HG02884 (cell line): ENCODE measurements around the gene ZNF790.

Experiments
- ATAC-seq: cut with Tn5 transposase; IDR thresholded peaks from one replicate; pipeline ENCODE4 v1.9.1; 2021; ENCODE audit warnings: mild to moderate bottlenecking, moderate library complexity; ENCODE audit not compliant: unreplicated experiment

ZNF790 gene

GRCh38 chr19:36772311-36773222 lies 65.6 kb downstream of the ZNF790 start, which contains the start of gene ZNF850:
TSS of gene ZNF850 (minus strand) at chr19:36772807. CDS start at chr19:36762606, 10,201 bp downstream.
- peak; percentile 89 for ATAC-seq

GRCh38 chr19:36771261-36772231 lies 66.6 kb downstream of the ZNF790 start:
- ATAC-seq, result no peak
